Liver (tissue), 9 donors: Measurements from ENCODE around the gene SMYD3. TPM values are rescaled to one million over a fixed set of nuclear protein-coding genes. Genes with fewer than 3 reads are reported as not detected.

Experiments used
- DNase-seq: peaks from one replicate; pipeline ENCODE4 v3.0.0-alpha.2; 2017; ENCODE audit warnings: low spot score
- H3K27ac ChIP-seq, 2 donors: one replicate each; pipeline ENCODE4 v1.7.0; 2013; ENCODE audit warnings: inconsistent platforms in 2 of 2, low read length in 2 of 2, control low read depth in 1 of 2, low read depth in 1 of 2, mild to moderate bottlenecking in 1 of 2
- H3K27me3 ChIP-seq, 4 donors: one replicate each; pipeline versions ENCODE4 v1.6.1 to v1.7.0; 2013; ENCODE audit warnings: low read length in 3 of 4, inconsistent platforms in 1 of 4, mild to moderate bottlenecking in 1 of 4, moderate library complexity in 1 of 4; ENCODE audit not compliant: control insufficient read depth in 4 of 4, insufficient read depth in 4 of 4
- H3K36me3 ChIP-seq, 4 donors: one replicate each; pipeline versions ENCODE4 v1.6.1 to v1.7.0; 2013; ENCODE audit warnings: low read length in 3 of 4, mild to moderate bottlenecking in 3 of 4, low read depth in 1 of 4, moderate library complexity in 1 of 4; ENCODE audit not compliant: control insufficient read depth in 4 of 4, insufficient read depth in 3 of 4
- H3K4me1 ChIP-seq, 4 donors: one replicate each; pipeline versions ENCODE4 v1.6.1 to v1.7.0; 2013; ENCODE audit warnings: low read length in 3 of 4, mild to moderate bottlenecking in 3 of 4, moderate library complexity in 1 of 4; ENCODE audit not compliant: control insufficient read depth in 4 of 4, insufficient read depth in 4 of 4
- H3K4me3 ChIP-seq, 3 donors: one replicate each; pipeline versions ENCODE4 v1.6.1 to v1.7.0; 2013; ENCODE audit warnings: low read length in 3 of 3, control low read depth in 1 of 3, low read depth in 1 of 3, mild to moderate bottlenecking in 1 of 3
- H3K9ac ChIP-seq, 2 donors: one replicate each; pipeline ENCODE4 v1.7.0; 2013; ENCODE audit warnings: low read length in 2 of 2, mild to moderate bottlenecking in 2 of 2, moderate library complexity in 2 of 2, control low read depth in 1 of 2, low read depth in 1 of 2
- H3K9me3 ChIP-seq, 4 donors: one replicate each; pipeline versions ENCODE4 v1.6.1 to v1.7.0; 2013; ENCODE audit warnings: low read length in 3 of 4; ENCODE audit not compliant: control insufficient read depth in 4 of 4
- EGR1 ChIP-seq, 2 donors: IDR thresholded peaks; 2 replicates each; pipeline ENCODE4 v1.6.1; 2016 to 2018; ENCODE audit warnings: antibody characterized with exemption in 2 of 2, low read depth in 2 of 2
- FOXA1 ChIP-seq: IDR thresholded peaks from 2 replicates; pipeline ENCODE4 v1.6.1; 2016; ENCODE audit warnings: antibody characterized with exemption
- FOXA2 ChIP-seq: IDR thresholded peaks from 2 replicates; pipeline ENCODE4 v1.6.1; 2016; ENCODE audit warnings: antibody characterized with exemption
- GABPA ChIP-seq, 2 donors: IDR thresholded peaks in 1 of 2; conservative IDR thresholded peaks in 1 of 2; 2 replicates each; pipeline ENCODE4 v1.6.1; 2016; ENCODE audit warnings: antibody characterized with exemption in 2 of 2, mild to moderate bottlenecking in 1 of 2, moderate library complexity in 1 of 2
- HNF4A ChIP-seq, 2 donors: conservative IDR thresholded peaks; 2 replicates each; pipeline ENCODE4 v1.6.1; 2016; ENCODE audit warnings: antibody characterized with exemption in 2 of 2, mild to moderate bottlenecking in 2 of 2
- HNF4G ChIP-seq: IDR thresholded peaks from 2 replicates; pipeline ENCODE4 v1.6.1; 2016; ENCODE audit warnings: antibody characterized with exemption
- JUND ChIP-seq, 2 donors: IDR thresholded peaks; 2 replicates each; pipeline ENCODE4 v1.6.1; 2016; ENCODE audit warnings: antibody characterized with exemption in 2 of 2
- NR2F2 ChIP-seq: IDR thresholded peaks from 2 replicates; pipeline ENCODE4 v1.6.1; 2016; ENCODE audit warnings: antibody characterized with exemption
- RAD21 ChIP-seq, 2 donors: IDR thresholded peaks; 2 replicates each; pipeline ENCODE4 v1.6.1; 2016; ENCODE audit warnings: antibody characterized with exemption in 2 of 2, mild to moderate bottlenecking in 2 of 2
- RXRA ChIP-seq, 2 donors: IDR thresholded peaks; 2 replicates each; pipeline ENCODE4 v1.6.1; 2017 to 2018; ENCODE audit warnings: antibody characterized with exemption in 2 of 2, mild to moderate bottlenecking in 1 of 2
- SP1 ChIP-seq: IDR thresholded peaks from 2 replicates; pipeline ENCODE4 v1.6.1; 2018; ENCODE audit warnings: antibody characterized with exemption, mild to moderate bottlenecking
- TAF1 ChIP-seq: conservative IDR thresholded peaks from 2 replicates; pipeline ENCODE4 v1.6.1; 2016; ENCODE audit warnings: antibody characterized with exemption, mild to moderate bottlenecking
- YY1 ChIP-seq: IDR thresholded peaks from 2 replicates; pipeline ENCODE4 v1.6.1; 2016; ENCODE audit warnings: antibody characterized with exemption, mild to moderate bottlenecking
- WGBS: extraction: QIAGEN DNeasy Blood & Tissue Kit; methylation state at CpG from one replicate; pipeline ENCODE4 v1.1.7; 2013; 5-methylcytosine and 5-hydroxymethylcytosine counted together
- polyA plus RNA-seq, 2 donors: library from polyadenylated mRNA; stranded (reverse) in 1 of 2; unstranded in 1 of 2; fragments of 200-250 nt in 1 of 2; fragments of >200 nt in 1 of 2; fragmentation: Nextera tagmentation in 1 of 2; extraction: Ambion mirVana in 1 of 2; gene quantifications; one replicate each; pipeline versions ENCODE4 v1.2.1 to v1.2.3, GENCODE V29; 2013 to 2015
- total RNA-seq, 2 donors: library from RNA; depleted of rRNA; stranded (reverse); fragments of >200 nt; gene quantifications; one replicate each; pipeline ENCODE4 v1.2.3, GENCODE V29; 2014
- TF ChIP-seq, protein P1 (sequence below): IDR thresholded peaks from 2 replicates; pipeline ENCODE4 v1.6.1; 2016; ENCODE audit warnings: antibody characterized with exemption, mild to moderate bottlenecking
- TF ChIP-seq, protein P2 (sequence below): IDR thresholded peaks from 2 replicates; pipeline ENCODE4 v1.6.1; 2016; ENCODE audit warnings: antibody characterized with exemption
- TF ChIP-seq, protein P3 (sequence below): fragments of 150-350 bp; IDR thresholded peaks from 2 replicates; pipeline ENCODE4 v1.5.1; 2017; ENCODE audit warnings: improper control_type of control experiment, low read depth, low read length; ENCODE audit not compliant: missing input control
- TF ChIP-seq, protein P4 (sequence below): IDR thresholded peaks from 2 replicates; pipeline ENCODE4 v1.6.1; 2016; ENCODE audit warnings: antibody characterized with exemption
- donor health status: healthy.
- donor health status: healthy.
- donor health status: healthy.
- donor health status: healthy.
- donor health status: healthy.

The SMYD3 gene
- total and polyA plus RNA-seq, 4 donors: 3.1 to 9.1 (median 8.0) TPM

DNA sequence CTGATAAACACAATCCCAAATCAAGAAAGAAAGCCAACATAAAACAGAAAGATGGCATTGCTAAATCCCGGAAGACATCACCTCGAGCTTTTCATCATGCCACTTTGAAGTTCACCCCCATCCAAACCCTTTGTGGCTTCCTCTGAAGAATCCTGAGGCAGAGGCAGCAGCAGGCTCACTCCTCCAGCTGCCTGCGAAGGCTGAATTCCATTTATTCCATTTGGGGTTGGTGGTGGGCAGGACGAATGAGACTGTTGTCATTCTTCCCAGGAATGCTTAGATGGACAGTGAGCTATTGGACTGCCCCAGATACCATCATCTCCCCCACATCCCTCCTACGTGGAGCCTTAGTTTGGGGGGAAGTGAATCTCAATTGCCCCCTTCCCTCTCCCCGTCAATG is 437.5 kb downstream of the SMYD3 start:
- 95% methylated on average over 6 of the region's 6 CpGs for WGBS
- Histone ChIP-seq H3K36me3 (no peaks in the 10 kb centered on the region), H3K4me1 (no peaks in the 10 kb centered on the region), H3K27me3 (no peaks in the 10 kb centered on the region), H3K27ac (no peak overlapping the region), H3K9ac (no peak overlapping the region), H3K9me3 (no peaks in the 10 kb centered on the region), H3K4me3 (no peak overlapping the region)
- no peak for DNase-seq
- TF ChIP-seq JUND (IDR thresholded peaks at IDR 0.05): no peak
- TF ChIP-seq, protein P1, sequence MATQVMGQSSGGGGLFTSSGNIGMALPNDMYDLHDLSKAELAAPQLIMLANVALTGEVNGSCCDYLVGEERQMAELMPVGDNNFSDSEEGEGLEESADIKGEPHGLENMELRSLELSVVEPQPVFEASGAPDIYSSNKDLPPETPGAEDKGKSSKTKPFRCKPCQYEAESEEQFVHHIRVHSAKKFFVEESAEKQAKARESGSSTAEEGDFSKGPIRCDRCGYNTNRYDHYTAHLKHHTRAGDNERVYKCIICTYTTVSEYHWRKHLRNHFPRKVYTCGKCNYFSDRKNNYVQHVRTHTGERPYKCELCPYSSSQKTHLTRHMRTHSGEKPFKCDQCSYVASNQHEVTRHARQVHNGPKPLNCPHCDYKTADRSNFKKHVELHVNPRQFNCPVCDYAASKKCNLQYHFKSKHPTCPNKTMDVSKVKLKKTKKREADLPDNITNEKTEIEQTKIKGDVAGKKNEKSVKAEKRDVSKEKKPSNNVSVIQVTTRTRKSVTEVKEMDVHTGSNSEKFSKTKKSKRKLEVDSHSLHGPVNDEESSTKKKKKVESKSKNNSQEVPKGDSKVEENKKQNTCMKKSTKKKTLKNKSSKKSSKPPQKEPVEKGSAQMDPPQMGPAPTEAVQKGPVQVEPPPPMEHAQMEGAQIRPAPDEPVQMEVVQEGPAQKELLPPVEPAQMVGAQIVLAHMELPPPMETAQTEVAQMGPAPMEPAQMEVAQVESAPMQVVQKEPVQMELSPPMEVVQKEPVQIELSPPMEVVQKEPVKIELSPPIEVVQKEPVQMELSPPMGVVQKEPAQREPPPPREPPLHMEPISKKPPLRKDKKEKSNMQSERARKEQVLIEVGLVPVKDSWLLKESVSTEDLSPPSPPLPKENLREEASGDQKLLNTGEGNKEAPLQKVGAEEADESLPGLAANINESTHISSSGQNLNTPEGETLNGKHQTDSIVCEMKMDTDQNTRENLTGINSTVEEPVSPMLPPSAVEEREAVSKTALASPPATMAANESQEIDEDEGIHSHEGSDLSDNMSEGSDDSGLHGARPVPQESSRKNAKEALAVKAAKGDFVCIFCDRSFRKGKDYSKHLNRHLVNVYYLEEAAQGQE: no peak
- TF ChIP-seq FOXA1: no peak
- TF ChIP-seq HNF4A (conservative IDR thresholded peaks at IDR 0.05): no peak
- TF ChIP-seq, protein P2, sequence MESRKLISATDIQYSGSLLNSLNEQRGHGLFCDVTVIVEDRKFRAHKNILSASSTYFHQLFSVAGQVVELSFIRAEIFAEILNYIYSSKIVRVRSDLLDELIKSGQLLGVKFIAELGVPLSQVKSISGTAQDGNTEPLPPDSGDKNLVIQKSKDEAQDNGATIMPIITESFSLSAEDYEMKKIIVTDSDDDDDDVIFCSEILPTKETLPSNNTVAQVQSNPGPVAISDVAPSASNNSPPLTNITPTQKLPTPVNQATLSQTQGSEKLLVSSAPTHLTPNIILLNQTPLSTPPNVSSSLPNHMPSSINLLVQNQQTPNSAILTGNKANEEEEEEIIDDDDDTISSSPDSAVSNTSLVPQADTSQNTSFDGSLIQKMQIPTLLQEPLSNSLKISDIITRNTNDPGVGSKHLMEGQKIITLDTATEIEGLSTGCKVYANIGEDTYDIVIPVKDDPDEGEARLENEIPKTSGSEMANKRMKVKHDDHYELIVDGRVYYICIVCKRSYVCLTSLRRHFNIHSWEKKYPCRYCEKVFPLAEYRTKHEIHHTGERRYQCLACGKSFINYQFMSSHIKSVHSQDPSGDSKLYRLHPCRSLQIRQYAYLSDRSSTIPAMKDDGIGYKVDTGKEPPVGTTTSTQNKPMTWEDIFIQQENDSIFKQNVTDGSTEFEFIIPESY: no peak
- TF ChIP-seq NR2F2: no peak
- no peak for TF ChIP-seq HNF4G
- TF ChIP-seq, protein P3, sequence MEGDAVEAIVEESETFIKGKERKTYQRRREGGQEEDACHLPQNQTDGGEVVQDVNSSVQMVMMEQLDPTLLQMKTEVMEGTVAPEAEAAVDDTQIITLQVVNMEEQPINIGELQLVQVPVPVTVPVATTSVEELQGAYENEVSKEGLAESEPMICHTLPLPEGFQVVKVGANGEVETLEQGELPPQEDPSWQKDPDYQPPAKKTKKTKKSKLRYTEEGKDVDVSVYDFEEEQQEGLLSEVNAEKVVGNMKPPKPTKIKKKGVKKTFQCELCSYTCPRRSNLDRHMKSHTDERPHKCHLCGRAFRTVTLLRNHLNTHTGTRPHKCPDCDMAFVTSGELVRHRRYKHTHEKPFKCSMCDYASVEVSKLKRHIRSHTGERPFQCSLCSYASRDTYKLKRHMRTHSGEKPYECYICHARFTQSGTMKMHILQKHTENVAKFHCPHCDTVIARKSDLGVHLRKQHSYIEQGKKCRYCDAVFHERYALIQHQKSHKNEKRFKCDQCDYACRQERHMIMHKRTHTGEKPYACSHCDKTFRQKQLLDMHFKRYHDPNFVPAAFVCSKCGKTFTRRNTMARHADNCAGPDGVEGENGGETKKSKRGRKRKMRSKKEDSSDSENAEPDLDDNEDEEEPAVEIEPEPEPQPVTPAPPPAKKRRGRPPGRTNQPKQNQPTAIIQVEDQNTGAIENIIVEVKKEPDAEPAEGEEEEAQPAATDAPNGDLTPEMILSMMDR: no peak

DNA sequence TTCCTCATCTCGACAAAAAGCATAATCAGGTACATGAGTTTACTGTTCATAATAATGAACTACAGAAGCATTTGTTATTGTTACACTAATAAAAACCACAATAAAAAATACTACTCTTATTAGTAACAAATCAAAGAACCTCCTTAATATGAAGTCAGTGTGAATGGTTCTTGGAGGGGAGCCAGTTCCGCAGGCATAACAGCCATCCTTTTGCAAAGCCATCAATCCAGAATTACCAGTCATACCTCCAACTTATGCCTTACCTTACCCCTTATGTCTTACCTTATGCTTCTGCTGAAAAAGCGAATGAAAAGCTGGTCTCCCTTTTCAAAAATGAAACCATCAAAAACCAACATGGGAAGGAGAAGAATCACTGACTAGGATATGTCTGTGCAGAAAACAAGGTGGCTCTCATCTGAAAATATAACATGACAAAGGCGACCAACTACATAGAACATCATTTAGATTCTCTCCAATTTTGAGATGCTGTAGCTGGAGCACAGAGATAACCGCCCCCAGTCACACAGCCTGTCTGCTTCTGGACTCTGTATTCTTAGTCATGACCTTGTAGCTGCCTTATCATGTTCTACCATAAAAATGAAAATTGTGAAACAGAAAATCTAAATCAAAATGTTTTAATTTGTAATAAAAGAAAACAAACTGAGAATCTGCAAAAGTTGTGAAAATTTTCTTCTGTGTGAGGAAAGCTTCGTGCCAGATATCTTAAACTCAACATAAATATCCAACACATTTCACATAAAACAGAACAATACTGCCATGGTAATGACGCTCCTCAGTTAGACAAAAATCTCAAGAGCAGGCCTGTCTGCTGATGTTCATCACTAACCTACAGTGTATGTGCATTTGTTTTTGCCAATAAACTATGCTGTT is 438.2 kb downstream of the SMYD3 start:
- no peak for DNase-seq
- TF ChIP-seq RXRA (IDR thresholded peaks at IDR 0.05) (no peak), RAD21 (IDR thresholded peaks at IDR 0.05) (no peak), HNF4A (conservative IDR thresholded peaks at IDR 0.05) (no peak), TAF1 (no peak), GABPA (IDR thresholded peaks at IDR 0.05 in 1 of 2, conservative IDR thresholded peaks at IDR 0.05 in 1 of 2) (no peak), YY1 (no peak), FOXA2 (no peak), SP1 (no peak), EGR1 (IDR thresholded peaks at IDR 0.05; ENCODE audit: low read depth in 2 of 2) (no peak)
- TF ChIP-seq, protein P4, sequence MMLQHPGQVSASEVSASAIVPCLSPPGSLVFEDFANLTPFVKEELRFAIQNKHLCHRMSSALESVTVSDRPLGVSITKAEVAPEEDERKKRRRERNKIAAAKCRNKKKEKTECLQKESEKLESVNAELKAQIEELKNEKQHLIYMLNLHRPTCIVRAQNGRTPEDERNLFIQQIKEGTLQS: no peak
- TF ChIP-seq, protein P2: no peak
- TF ChIP-seq, protein P3: no peak

More for the DNA sequence above, 438.2 kb downstream of the SMYD3 start:
- Histone ChIP-seq H3K4me1 (no peaks in the 10 kb centered on the region), H3K27me3 (no peaks in the 10 kb centered on the region), H3K9ac (no peak overlapping the region), H3K9me3 (no peaks in the 10 kb centered on the region), H3K4me3 (no peak overlapping the region), H3K36me3 (no peaks in the 10 kb centered on the region), H3K27ac (no peak overlapping the region)
- WGBS: 91% methylated on average over 7 of the region's 7 CpGs
